HG03064 (cell line): ENCODE data around the gene WIPF3.

Experiments
- ATAC-seq: cut with Tn5 transposase; IDR thresholded peaks from one replicate; pipeline ENCODE4 v1.9.1; 2021; ENCODE audit warnings: low read depth; ENCODE audit not compliant: unreplicated experiment

Gene WIPF3

GRCh38 chr7:29808075-29808801, 1.9 kb downstream of the WIPF3 start:
- ATAC-seq = no peak

GRCh38 chr7:29809533-29810155, 3.3 kb downstream of the WIPF3 start:
- ATAC-seq = no peak

GRCh38 chr7:29810297-29810696, 4.0 kb downstream of the WIPF3 start:
- no peak for ATAC-seq

GRCh38 chr7:29810813-29811482, 4.6 kb downstream of the WIPF3 start:
- no peak for ATAC-seq

DNA sequence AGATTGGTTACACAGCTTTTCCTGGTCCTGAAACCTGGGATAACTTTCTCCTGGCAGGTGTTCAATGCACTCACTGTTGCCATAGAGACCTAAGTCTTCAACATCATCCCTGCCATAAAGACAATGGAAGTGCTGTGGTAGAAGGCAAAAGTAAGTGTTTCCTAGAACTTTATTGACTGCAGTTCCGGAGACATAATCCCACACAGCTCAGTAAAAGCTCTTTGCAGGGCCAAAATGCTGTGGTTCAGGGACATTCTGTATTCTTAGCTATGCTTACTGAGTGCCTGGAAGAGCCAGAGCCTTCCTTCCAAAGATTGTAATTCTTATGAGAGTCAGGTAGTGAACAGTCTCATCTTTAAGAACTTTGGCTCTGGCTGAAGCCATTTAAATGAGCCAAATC, 5.3 kb downstream of the WIPF3 start:
- no peak for ATAC-seq

- ATAC-seq = no peak
These were observed 6.0 kb downstream of the WIPF3 start for GRCh38 chr7:29812185-29812876.

DNA sequence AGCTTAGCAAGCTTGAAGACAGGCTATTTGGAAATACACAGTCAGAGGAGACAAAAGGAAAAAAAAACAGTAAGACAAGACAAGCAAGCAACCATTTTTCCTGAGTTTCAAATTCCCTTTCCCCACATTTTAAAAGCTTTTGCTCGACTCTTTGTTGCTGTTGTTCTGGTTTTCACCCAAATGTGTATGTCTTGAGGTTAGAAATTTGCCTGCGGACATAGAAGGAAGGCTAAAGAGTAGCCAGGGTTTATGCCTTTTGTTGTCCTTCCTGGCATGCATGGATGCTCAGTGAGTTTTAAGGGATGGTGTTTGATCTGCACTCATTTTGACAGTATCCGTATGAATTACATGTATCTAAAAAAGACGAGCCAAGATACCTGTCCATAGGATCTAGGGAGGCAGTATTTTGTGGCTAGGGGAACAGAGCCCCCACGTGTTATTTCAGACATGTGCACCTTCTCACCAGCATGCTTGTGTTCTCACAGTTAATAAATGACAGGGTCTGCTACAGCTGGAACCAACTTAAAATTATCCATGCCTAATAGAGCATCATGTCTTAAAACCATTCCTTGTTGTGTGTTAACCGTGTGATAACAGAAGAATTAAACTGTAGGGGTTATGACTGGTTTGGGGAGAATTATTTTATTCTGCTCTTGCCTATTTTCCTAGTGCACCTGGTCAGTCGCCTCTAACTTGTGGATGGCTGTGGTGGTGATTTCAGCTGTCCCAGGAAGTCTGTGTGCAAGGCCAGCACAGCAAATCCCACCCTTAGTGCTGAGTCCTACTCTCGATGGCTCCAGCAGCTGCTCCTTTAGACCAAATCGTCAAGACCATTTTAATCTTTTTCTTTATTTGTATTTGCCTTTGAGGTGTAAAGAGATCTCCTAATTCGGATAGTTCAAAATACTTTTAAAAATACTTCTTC, 9.1 kb downstream of the WIPF3 start:
- no peak for ATAC-seq

- no peak for ATAC-seq
These were observed 12.0 kb downstream of the WIPF3 start for GRCh38 chr7:29818308-29818707.

- peak; percentile 76 for ATAC-seq
These were observed 19.6 kb downstream of the WIPF3 start for GRCh38 chr7:29825775-29826529.

GRCh38 chr7:29826530-29826822, 20.2 kb downstream of the WIPF3 start:
- no peak for ATAC-seq

DNA sequence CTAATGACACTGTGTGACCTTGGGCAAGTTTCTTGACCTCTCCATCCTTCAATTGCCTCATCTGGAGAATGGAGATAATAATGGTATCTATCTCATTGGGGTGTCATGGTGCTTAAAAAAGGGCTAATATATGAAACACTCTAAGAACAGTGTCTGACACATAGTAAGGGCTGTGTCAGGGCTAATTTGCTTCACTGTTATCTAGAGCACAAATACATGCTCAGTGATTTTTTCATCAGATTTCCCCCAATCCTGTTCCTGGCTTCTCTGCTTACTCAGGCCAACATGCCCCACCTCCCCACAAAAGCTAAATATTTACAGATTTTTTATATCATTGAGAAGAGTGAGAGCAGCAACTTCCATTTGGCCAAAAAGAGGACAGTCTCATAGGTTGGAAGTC, 20.6 kb downstream of the WIPF3 start:
- no peak for ATAC-seq

DNA sequence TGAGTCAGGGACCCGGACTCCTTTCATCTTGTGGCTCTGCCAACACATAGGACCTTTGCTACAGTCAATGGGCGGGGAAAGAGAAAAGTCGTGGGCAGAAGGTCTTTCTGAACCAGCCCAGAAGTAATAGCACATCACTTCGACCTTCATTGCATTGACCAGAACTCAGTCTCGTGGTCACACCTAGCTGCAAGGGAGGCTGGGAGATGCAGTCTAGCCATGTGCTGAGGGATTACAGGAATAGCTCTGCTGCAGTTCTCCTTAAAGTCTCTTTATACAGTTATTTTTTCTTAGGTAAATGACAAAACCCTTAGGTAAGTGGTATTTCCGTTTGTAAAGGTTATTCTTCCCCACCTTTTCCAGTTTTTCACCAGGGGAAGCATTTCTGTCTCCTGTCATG, 25.4 kb downstream of the WIPF3 start:
- ATAC-seq = no peak

- no peak for ATAC-seq
These were observed 27.6 kb downstream of the WIPF3 start for GRCh38 chr7:29833929-29834328.

GRCh38 chr7:29835718-29836117, 29.4 kb downstream of the WIPF3 start:
- ATAC-seq = no peak

DNA sequence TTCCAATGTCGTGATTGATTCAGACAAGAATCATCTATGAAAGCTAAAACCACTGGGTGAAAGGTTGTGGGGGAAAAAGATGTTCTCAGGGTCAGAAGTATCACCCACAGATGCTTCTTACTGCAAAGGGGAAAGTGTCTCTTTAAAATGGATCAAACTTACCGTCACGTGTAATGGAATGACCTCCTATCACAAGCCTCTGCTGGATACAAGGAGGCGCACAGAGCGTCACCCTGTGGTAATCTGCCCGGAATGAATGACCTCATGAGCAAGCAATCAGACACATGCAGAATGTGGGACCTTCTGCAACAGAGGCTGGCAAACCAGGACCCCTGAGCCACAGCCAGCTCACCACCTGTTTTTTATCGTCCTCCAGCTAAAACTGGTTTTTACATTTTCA, 33.0 kb downstream of the WIPF3 start:
- ATAC-seq = no peak

DNA sequence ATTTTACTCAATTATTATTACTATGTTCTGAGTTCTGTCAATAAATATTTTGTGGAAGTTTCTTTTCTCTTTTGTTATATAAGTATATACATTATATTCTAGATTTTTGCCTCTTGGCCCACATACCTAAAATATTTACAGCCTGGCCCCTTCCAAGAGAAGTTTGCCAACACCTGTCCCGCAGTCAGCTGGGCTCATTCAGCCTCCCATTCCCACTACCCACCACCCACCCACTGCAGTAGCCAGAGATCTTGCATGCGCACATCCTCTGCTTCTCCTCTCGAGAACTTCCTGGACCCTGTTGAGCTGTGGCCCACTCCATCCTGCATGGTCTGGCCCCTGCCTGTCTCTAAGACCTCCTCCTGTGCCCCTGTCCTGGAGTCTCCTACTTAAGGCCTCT, 33.6 kb downstream of the WIPF3 start:
- no peak for ATAC-seq

- no peak for ATAC-seq
These were observed 34.4 kb downstream of the WIPF3 start for GRCh38 chr7:29840701-29841100.

DNA sequence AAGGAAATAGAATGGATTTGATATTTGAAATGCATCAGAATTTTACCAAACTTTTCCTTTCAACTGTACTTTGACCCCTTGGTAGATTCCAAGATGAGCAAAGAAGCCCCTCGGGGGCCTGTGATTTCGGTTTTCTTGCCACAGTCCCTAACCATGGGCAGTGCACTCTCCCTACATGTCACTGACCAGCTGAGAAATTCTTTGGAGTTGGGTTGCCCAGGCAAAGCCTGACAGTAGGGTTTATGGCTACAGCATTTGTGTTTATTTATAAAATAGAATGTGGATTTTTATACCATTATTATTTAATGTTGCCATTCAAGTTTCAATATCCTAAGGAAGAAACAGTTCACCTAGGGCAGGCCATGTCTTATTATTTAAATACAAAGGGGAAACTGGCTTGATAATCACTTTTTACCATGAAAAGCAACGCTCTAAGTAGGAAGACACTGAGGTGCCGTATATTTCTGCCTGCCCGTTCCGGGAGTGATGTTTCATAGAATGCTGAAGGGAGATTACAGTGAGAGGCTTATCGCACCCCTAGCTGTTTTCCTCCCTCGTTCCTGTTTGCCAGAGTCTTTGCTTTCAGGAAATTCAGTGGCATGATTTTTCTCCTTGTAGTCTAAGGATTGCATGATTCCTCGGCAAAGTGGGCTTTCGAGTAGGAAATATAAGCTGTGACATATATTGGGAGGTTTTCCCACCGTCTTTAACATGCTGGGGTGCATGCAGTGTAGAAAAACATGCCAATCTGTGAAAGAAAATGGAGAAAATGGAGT, 35.8 kb downstream of the WIPF3 start:
- no peak for ATAC-seq

GRCh38 chr7:29843093-29843492, 36.8 kb downstream of the WIPF3 start:
- ATAC-seq = no peak
